HG03571 (cell line): ENCODE measurements around the gene WIZ.

ENCODE experiments used
- ATAC-seq: cut with Tn5 transposase; IDR thresholded peaks from one replicate; pipeline ENCODE4 v1.9.1; 2021; ENCODE audit not compliant: unreplicated experiment

WIZ gene

DNA sequence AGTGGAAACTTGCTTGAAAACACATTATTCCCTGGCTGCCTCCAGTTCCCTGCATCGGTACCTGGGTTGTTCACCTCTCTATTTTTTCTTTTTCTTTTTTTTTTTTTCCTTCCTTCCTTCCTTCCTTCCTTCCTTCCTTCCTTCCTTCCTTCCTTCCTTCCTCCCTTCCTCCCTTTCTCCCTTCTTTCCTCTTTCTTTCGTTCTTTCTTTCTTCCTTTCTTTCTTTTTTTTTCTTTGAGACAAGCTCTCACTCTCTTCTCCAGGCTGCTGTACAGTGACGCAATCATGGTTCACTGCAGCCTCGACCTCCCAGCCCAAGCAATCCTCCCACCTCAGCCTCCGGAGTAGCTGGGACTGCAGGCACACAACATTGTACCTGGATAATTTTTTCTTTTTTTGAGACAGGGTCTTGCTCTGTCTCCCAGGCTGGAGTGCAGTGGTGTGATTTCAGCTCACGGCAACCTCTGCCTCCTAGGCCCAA, 18.0 kb upstream of the WIZ start:
- ATAC-seq: no peak

DNA sequence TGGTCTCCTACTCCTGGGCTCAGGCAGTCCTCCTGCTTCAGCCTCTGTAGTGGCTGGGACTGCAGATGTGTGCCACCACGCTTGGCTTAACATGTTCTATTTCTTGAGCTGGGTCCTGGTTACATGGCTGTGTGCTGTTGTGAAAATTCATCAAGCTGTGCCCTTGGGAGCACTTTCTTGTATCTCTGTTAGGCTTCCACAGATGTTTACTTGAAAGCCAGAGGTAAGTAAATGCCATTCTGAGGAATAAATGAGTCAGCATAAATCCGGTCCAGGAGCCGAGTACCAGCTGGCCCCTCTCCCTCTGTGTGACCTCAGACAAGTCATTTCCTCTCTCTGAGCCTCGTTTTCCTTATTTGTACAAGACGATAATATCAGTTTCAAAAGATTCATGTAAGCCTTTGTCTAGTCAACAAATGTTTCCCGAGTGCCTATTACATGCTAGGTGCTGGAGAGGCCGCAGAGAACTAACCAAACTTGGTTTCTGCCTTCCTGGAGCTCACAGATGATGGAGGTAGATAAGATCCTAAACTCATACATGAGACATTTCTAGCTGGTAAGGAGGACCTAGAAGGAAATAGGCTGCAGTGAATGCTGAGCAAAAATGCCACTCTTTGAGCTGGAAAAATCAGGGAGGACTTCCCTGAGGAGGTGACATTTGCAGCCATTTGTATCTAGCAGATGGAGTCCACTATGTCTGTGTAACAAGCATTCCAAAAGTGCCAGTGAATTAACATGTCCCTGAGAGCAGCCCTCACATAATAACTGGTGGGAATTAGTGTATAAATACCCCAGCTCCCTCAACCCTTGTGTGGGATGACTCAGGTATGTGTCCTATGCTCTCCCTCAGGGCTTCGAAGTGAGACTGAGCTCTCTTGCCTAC, 17.3 kb upstream of the WIZ start:
- no peak for ATAC-seq

DNA sequence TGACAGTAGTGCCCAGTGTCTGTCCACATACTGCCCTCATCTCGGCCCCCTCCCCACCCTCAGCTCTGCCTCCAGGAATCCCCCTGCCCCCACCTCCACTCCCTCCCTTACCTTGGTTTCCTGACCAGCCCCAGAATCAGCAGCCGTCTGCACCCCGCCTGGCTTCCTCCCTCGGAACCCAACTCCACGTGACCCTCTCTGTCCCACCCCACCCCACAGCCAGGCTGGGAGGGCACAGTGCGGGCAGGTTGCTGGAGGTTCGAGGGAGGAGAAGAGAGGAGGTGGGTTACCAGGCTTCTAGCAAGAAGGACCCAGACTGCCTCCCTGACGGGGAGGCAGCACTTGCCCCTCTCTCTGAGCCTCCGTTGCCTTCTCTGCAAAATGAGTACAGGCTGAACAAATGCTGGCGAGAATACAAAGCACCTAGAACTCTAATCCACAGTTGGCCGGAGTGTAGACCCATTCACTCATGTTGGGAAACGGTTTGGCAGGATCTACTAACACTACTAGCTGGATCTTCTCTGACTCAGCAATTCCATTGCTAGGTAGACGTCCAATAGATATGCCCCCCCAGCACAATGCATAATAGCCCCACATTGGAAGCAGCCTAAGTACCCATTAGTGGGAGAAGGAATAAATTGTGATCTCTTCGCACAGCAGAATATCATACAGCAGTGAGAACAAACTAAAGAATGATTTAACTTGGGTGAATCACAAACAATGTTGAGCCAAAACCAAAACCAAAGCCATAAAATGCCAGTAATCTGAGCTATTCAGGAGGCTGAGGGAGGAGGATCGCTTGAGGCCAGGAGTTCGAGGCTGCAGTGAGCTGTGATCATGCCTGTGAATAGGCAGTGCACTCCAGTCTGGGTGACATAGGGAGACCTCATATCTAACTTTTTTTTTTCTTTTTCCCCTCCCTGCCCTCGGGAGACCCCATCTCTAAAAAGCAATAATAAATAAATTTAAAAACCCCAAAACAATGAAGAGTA, 14.9 kb upstream of the WIZ start, which contains the start of gene RASAL3:
Gene RASAL3, minus strand, starts transcription at position 151 of the 992 bp plus-strand sequence. CDS start 186 bp downstream, outside the sequence.
- ATAC-seq: no peak

- ATAC-seq: no peak
Observed at GRCh38 chr19:15463861-15464371, 14.2 kb upstream of the WIZ start.

- no peak for ATAC-seq
Observed at GRCh38 chr19:15461694-15462093, 11.9 kb upstream of the WIZ start.

GRCh38 chr19:15457701-15458484, 8.1 kb upstream of the WIZ start:
- no peak for ATAC-seq

DNA sequence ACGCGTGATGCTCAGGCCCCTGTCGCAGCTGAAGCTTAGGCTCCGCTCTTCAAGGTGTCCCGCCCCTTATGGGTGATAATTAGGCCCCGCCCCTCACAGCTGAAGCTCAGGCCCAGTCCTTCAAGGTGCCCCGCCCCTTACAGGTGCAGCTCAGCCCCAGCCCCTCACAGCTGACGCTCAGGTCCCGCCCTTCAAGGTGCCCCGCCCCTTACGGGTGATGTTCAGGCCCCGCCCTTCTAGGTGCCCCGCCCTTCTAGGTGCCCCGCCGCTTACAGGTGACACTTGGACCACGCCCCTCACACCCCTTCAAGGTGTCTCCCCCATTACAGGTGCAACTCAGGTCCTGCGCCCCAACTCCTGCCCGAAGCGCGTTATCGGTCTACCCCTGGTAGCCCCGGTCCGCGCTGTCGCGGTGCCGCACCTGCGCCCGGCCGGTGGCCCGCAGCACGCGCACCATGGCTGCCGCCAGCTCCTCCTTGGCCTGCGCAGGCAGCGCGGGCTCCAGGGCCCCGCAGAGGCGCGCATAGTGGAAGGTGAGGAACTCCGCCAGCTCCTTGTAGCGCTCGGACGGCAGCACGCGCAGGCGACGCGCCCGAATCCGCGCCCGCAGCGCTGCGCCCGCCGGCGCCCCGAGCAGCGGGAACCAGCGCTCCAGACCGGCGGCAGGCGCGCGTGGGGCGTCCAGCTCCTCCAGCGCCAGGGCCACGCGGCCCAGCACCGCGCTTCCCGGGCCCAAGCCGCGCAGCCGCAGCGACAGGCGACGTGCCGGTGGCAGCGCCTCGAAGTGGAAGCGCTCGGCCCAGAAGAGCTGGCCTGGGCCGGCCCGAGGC, 7.3 kb upstream of the WIZ start:
- no peak for ATAC-seq

DNA sequence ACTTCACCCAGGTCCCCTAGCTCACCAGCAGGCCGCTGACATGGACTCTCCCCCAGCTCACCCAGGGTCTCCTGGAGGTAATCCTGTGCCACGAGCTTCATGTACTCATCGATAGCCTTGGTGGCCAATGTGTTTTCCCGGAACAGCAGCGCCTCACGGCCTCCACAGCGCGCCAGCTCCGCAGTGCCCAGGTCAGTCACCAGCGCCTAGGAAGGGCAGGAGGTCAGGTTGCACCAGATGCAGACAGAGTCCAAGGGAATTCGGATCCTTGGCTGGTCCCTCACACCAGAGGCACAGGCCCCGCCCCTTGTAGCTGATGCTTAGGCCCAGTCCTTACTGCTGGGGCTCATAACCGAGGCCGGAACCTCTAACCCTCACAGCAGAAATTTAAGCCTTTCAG, 6.7 kb upstream of the WIZ start:
- no peak for ATAC-seq

DNA sequence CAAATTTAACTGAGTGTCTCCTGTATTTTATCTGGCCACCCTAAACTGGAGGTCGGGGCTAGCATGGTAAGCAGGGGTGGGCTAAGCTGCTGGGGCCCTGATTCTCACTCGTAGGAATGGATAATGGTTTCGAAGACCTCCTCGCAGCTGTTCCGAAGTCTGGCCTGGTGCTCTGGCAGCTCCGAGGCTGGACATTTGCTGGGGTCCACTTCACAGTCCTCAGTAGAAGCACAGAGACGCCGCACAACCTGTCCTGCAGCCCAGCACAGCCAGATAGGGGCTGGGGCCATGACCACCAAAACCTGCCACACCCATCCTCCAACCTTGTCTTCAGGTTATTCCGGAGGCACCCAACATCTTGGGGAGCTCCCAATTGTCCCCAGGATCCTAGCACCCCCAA, 6.2 kb upstream of the WIZ start:
- ATAC-seq: no peak

GRCh38 chr19:15453906-15454860, 4.4 kb upstream of the WIZ start:
- ATAC-seq: no peak

GRCh38 chr19:15453091-15453578, 3.4 kb upstream of the WIZ start:
- no peak for ATAC-seq

GRCh38 chr19:15452111-15453047, 2.6 kb upstream of the WIZ start:
- no peak for ATAC-seq

GRCh38 chr19:15450528-15450890, 753 bp upstream of the WIZ start:
- ATAC-seq: no peak

DNA sequence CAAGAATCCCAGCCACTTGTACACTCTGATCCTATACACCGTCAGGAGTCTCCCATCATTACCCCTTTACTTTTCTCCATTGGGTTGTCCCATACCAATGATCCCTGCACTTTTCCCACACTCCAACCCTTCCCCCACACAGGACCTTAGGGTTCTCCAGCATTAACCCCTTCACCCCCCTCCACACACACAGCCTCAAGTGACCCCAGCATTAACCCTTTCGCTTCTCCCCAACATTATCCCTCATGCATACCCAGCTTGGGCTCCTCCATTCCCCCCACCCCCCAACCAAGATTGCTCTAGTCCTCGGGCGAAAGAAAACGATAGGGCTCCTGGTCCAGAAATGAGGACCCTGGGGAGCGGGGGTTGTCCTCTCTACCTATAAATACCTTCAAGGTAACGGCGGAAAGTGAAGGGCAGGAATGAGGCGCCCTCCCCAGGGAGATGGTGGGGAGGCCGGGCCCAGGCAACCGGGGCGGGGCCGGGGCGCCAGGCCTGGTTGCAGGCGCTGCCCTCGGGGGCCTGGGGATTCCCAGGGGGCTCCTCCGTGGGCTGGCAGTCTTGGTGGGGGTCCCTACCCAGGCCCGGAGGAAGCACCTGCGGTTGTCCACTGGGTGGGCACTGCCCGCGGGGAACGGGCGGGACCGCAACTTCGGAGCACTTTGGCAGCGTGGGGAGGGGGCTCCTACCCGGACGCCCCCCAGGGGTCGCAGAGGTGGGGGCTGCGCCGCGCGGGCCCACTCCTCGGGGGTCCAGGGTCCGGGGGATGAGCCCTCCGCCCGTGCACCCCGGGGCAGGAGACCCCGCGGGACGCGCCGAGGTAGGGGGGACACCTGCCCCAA, 757 bp downstream of the WIZ start:
- no peak for ATAC-seq

- ATAC-seq: no peak
Observed at GRCh38 chr19:15448044-15448777, 1.5 kb downstream of the WIZ start.

DNA sequence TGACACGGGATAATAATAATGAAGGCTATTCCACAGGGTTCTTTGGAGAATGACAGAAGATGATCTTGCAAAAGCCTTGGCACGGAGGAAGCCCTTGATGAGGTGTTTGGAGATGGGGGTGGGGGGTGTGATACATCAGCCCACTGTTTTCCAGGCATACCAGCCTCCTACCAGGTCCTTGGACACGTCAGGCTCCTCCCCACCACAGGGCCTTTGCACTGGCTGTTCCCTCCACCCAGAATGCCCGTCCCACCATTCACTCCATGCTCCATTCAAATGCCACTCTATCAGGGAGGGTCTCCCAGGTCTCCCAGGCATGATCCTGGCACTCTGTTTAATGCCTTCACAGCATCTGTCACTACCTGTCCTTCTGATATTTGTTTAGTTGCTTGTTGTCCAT, 2.7 kb downstream of the WIZ start:
- no peak for ATAC-seq
